HG03039 (cell line): ENCODE data around the gene COX6B2.

Experiments used
- ATAC-seq: cut with Tn5 transposase; IDR thresholded peaks from one replicate; pipeline ENCODE4 v1.9.1; 2021; ENCODE audit warnings: mild to moderate bottlenecking, moderate library complexity; ENCODE audit not compliant: unreplicated experiment

The COX6B2 gene

GRCh38 chr19:55315956-55316525 lies 38.5 kb downstream of the COX6B2 start:
- no peak for ATAC-seq

- ATAC-seq: no peak
These were observed 40.1 kb downstream of the COX6B2 start for GRCh38 chr19:55314396-55314795.

GRCh38 chr19:55312621-55313512 lies 41.7 kb downstream of the COX6B2 start:
- ATAC-seq: no peak

- ATAC-seq: no peak
These were observed 42.7 kb downstream of the COX6B2 start for GRCh38 chr19:55311797-55312196.

GRCh38 chr19:55311397-55311796 lies 43.1 kb downstream of the COX6B2 start:
- ATAC-seq: no peak

- no peak for ATAC-seq
These were observed 44.0 kb downstream of the COX6B2 start for GRCh38 chr19:55310498-55310897.

GRCh38 chr19:55309448-55309847 lies 45.1 kb downstream of the COX6B2 start:
- ATAC-seq: no peak

- ATAC-seq: no peak
These were observed 46.2 kb downstream of the COX6B2 start for GRCh38 chr19:55308281-55308680.

- ATAC-seq: no peak
These were observed 47.8 kb downstream of the COX6B2 start for GRCh38 chr19:55306712-55307111.

GRCh38 chr19:55305983-55306562 lies 48.4 kb downstream of the COX6B2 start:
- no peak for ATAC-seq

- no peak for ATAC-seq
These were observed 49.0 kb downstream of the COX6B2 start for GRCh38 chr19:55305491-55305890.

- no peak for ATAC-seq
These were observed 49.5 kb downstream of the COX6B2 start for GRCh38 chr19:55304980-55305379.

GRCh38 chr19:55304279-55304978 lies 50.1 kb downstream of the COX6B2 start:
- no peak for ATAC-seq

- no peak for ATAC-seq
These were observed 51.0 kb downstream of the COX6B2 start for GRCh38 chr19:55303477-55303876.

GRCh38 chr19:55302318-55302703 lies 52.2 kb downstream of the COX6B2 start:
- ATAC-seq: no peak

- peak; percentile 57 for ATAC-seq
These were observed 52.8 kb downstream of the COX6B2 start for GRCh38 chr19:55301459-55302317.

- ATAC-seq: no peak
These were observed 53.5 kb downstream of the COX6B2 start for GRCh38 chr19:55300886-55301458.

- no peak for ATAC-seq
These were observed 54.5 kb downstream of the COX6B2 start for GRCh38 chr19:55299991-55300390.
